Spleen (tissue), 11 donors: ENCODE data around the gene OIT3. TPM values are rescaled to one million over a fixed set of nuclear protein-coding genes. Genes with fewer than 3 reads are reported as not detected.

Experiments
- DNase-seq: peaks from one replicate; pipeline ENCODE4 v3.0.0-alpha.2; 2020
- H3K27ac ChIP-seq, 8 donors: fragments of 200-600 bp; sonication (generic) in 7 of 8; 1 replicate in 4 of 8; 2 replicates in 4 of 8; pipeline versions ENCODE4 v1.5.0 to v1.8.0; 2016 to 2021; ENCODE audit warnings: inconsistent platforms in 4 of 8, mild to moderate bottlenecking in 4 of 8, moderate library complexity in 1 of 8
- H3K27me3 ChIP-seq, 7 donors: fragments of 200-600 bp; sonication (generic) in 6 of 7; replicated peaks in 1 of 7; 1 replicate in 4 of 7; 2 replicates in 3 of 7; pipeline versions ENCODE4 v1.5.0 to v1.8.0; 2016 to 2021; ENCODE audit warnings: inconsistent platforms in 3 of 7, mild to moderate bottlenecking in 1 of 7
- H3K36me3 ChIP-seq, 6 donors: fragments of 200-600 bp; sonication (generic) in 5 of 6; 1 replicate in 4 of 6; 2 replicates in 2 of 6; pipeline versions ENCODE4 v1.5.0 to v1.8.0; 2016 to 2021; ENCODE audit warnings: inconsistent platforms in 2 of 6
- H3K4me1 ChIP-seq, 6 donors: fragments of 200-600 bp; sonication (generic) in 5 of 6; 1 replicate in 3 of 6; 2 replicates in 3 of 6; pipeline versions ENCODE4 v1.5.0 to v1.8.0; 2016 to 2021; ENCODE audit warnings: inconsistent platforms in 3 of 6
- H3K4me3 ChIP-seq, 8 donors: fragments of 200-600 bp; sonication (generic) in 7 of 8; 1 replicate in 4 of 8; 2 replicates in 4 of 8; pipeline versions ENCODE4 v1.5.0 to v1.8.0; 2016 to 2021; ENCODE audit warnings: inconsistent platforms in 4 of 8, mild to moderate bottlenecking in 4 of 8, moderate library complexity in 2 of 8
- H3K9me3 ChIP-seq, 8 donors: fragments of 200-600 bp; sonication (generic) in 7 of 8; 1 replicate in 4 of 8; 2 replicates in 4 of 8; pipeline versions ENCODE4 v1.5.0 to v1.8.0; 2016 to 2021; ENCODE audit warnings: inconsistent platforms in 4 of 8
- CTCF ChIP-seq, 11 experiments: fragments of 200-600 bp in 7 of 11; fragments of 450-650 bp in 4 of 11; sonication (generic) in 4 of 11; IDR thresholded peaks in 8 of 11; conservative IDR thresholded peaks in 3 of 11; 1 replicate in 7 of 11; 2 replicates in 4 of 11; pipeline versions ENCODE4 v1.4.0 to v1.8.0; 2016 to 2021; ENCODE audit warnings: antibody characterized with exemption in 11 of 11, inconsistent platforms in 4 of 11, mild to moderate bottlenecking in 1 of 11
- POLR2A ChIP-seq, 3 donors: fragments of 450-650 bp; IDR thresholded peaks; one replicate each; pipeline ENCODE4 v1.5.1; 2017; ENCODE audit warnings: antibody characterized with exemption in 3 of 3, mild to moderate bottlenecking in 1 of 3
- POLR2AphosphoS5 ChIP-seq, 3 donors: sonication (generic); formaldehyde crosslinking; IDR thresholded peaks; one replicate each; pipeline ENCODE4 v1.5.1; 2017; ENCODE audit warnings: antibody characterized with exemption in 3 of 3
- WGBS, 5 donors: extraction: QIAGEN DNeasy Blood & Tissue Kit in 3 of 5; methylation state at CpG; one replicate each; pipeline versions ENCODE4 v1.1.5 to v1.1.7; 2013 to 2018; 5-methylcytosine and 5-hydroxymethylcytosine counted together
- intact Hi-C: fragments of 100-400 bp; cut with DNase I; formaldehyde crosslinking; loops from one replicate; pipeline ENCODE4 v1.15.0; 2023; ENCODE audit warnings: low total_unique reads
- polyA plus RNA-seq, 3 donors: library from polyadenylated mRNA; stranded (reverse); fragments of 200-250 nt; gene quantifications; one replicate each; pipeline ENCODE4 v1.2.1, GENCODE V29; 2013
- total RNA-seq, 7 donors: library from RNA; depleted of rRNA in 3 of 7; stranded (reverse); fragments of >200 nt in 3 of 7; fragmentation: NEBNext Ultra II Directional in 4 of 7; extraction: Animal tissue kit (Norgen Biotek cat#: 25700) in 4 of 7; gene quantifications; one replicate each; pipeline versions ENCODE4 v1.1.0 to v1.2.1, GENCODE V29; 2016 to 2021
- donor health status: healthy with polysubstance abuse.
- donor health status: DM: no; HTN: no; CAD: no; lungs with moderate emphysema.
- donor health status: DM: no; HTN: no; CAD: no.
- donor health status: Bipolar disorder and iron deficiency.
- donor health status: healthy.
- donor health status: DM: no; HTN: no; CAD: no.
- donor health status: DM: yes; HTN: yes; CAD: no.

Gene OIT3
- total and polyA plus RNA-seq, 10 donors = 0.33 to 90.9 (median 18.4) TPM

- Histone ChIP-seq H3K4me1 (no peaks in the 10 kb centered on the region), H3K9me3 (peaks cover 0 to 13% (median 5%) of the 10 kb centered on the region in 8 donors), H3K27ac (no peak overlapping the region), H3K36me3 (peaks cover 0 to 4% (median 0%) of the 10 kb centered on the region in 6 donors), H3K27me3 (no peaks in the 10 kb centered on the region), H3K4me3 (no peak overlapping the region)
- TF ChIP-seq CTCF (IDR thresholded peaks at IDR 0.05 in 8 of 11, conservative IDR thresholded peaks at IDR 0.05 in 3 of 11) (no peak), POLR2AphosphoS5 (IDR thresholded peaks at IDR 0.05) (no peak), POLR2A (IDR thresholded peaks at IDR 0.05) (no peak)
- 88 to 100% (median 89%) methylated on average over 1 of the region's 1 CpG for WGBS, 5 donors
- intact Hi-C loops = no loop called here
- no peak for DNase-seq
Measured at GRCh38 chr10:72851509-72851908, 42.0 kb upstream of the OIT3 start.

- no peak for DNase-seq
- no peak for TF ChIP-seq POLR2AphosphoS5 (IDR thresholded peaks at IDR 0.05)
- no peak for TF ChIP-seq POLR2A (IDR thresholded peaks at IDR 0.05)
- TF ChIP-seq CTCF (IDR thresholded peaks at IDR 0.05 in 8 of 11, conservative IDR thresholded peaks at IDR 0.05 in 3 of 11) = no peak
- H3K27ac ChIP-seq = peak overlapping the region in 1 of 8 donors; percentile 14
- peaks cover 0 to 13% (median 5%) of the 10 kb centered on the region in 8 donors for H3K9me3 ChIP-seq
- 51 to 90% (median 64%) methylated on average over 2 of the region's 2 CpGs for WGBS, 5 donors
- H3K27me3 ChIP-seq = no peaks in the 10 kb centered on the region
- no peaks in the 10 kb centered on the region for H3K4me1 ChIP-seq
- H3K4me3 ChIP-seq = no peak overlapping the region
- H3K36me3 ChIP-seq = peaks cover 0 to 5% (median 0%) of the 10 kb centered on the region in 6 donors
- intact Hi-C loops = no loop called here
Measured at GRCh38 chr10:72852508-72852907, 41.0 kb upstream of the OIT3 start.

GRCh38 chr10:72855129-72855528, 38.4 kb upstream of the OIT3 start:
- peaks cover 0 to 13% (median 5%) of the 10 kb centered on the region in 8 donors for H3K9me3 ChIP-seq
- H3K27me3 ChIP-seq = no peaks in the 10 kb centered on the region
- intact Hi-C loops = no loop called here
- peaks cover 0 to 20% (median 0%) of the 10 kb centered on the region in 6 donors for H3K36me3 ChIP-seq
- no peak overlapping the region for H3K4me3 ChIP-seq
- no peaks in the 10 kb centered on the region for H3K4me1 ChIP-seq
- no peak for DNase-seq
- TF ChIP-seq POLR2A (IDR thresholded peaks at IDR 0.05) = no peak
- TF ChIP-seq POLR2AphosphoS5 (IDR thresholded peaks at IDR 0.05) = no peak
- TF ChIP-seq CTCF (IDR thresholded peaks at IDR 0.05 in 8 of 11, conservative IDR thresholded peaks at IDR 0.05 in 3 of 11) = no peak
- no peak overlapping the region for H3K27ac ChIP-seq

- Histone ChIP-seq H3K36me3 (peaks cover 0 to 26% (median under 1%) of the 10 kb centered on the region in 6 donors), H3K4me1 (no peaks in the 10 kb centered on the region), H3K27me3 (no peaks in the 10 kb centered on the region), H3K4me3 (no peak overlapping the region), H3K27ac (no peak overlapping the region), H3K9me3 (peaks cover 0 to 12% (median 5%) of the 10 kb centered on the region in 8 donors)
- TF ChIP-seq POLR2AphosphoS5 (IDR thresholded peaks at IDR 0.05) (no peak), CTCF (IDR thresholded peaks at IDR 0.05 in 8 of 11, conservative IDR thresholded peaks at IDR 0.05 in 3 of 11) (no peak), POLR2A (IDR thresholded peaks at IDR 0.05) (no peak)
- DNase-seq = no peak
- 84 to 99% (median 95%) methylated on average over 2 of the region's 2 CpGs for WGBS, 5 donors
- intact Hi-C loops = no loop called here
Measured at GRCh38 chr10:72855790-72856189, 37.7 kb upstream of the OIT3 start.
